ENCODE measurements around the gene TMEM144. TPM values are rescaled to one million over a fixed set of nuclear protein-coding genes. Genes with fewer than 3 reads are reported as not detected.

TMEM144 gene
- total RNA-seq, 1 experiment from 2014 or later = 17.9 TPM

- no peak for DNase-seq
- no peak overlapping the region for H3K4me3 ChIP-seq (ENCODE audit: low read depth, low read length)
- H3K36me3 ChIP-seq (ENCODE audit: control insufficient read depth, insufficient read depth, low read length) = no peaks in the 10 kb centered on the region; the same call in 1 of the 2 replicates
- Mint-ChIP-seq H3K27ac (ENCODE audit: unreplicated experiment) (no peak overlapping the region), H3K36me3 (ENCODE audit: insufficient read depth, unreplicated experiment) (peaks cover 4% of the 10 kb centered on the region), H3K27me3 (ENCODE audit: insufficient read depth, unreplicated experiment) (no peaks in the 10 kb centered on the region), H3K4me1 (ENCODE audit: low read depth, unreplicated experiment) (no peaks in the 10 kb centered on the region), H3K4me3 (ENCODE audit: unreplicated experiment) (no peak overlapping the region), H3K9me3 (ENCODE audit: unreplicated experiment) (no peaks in the 10 kb centered on the region)
- no peaks in the 10 kb centered on the region for H3K9me3 ChIP-seq
- no peak for TF ChIP-seq CTCF (IDR thresholded peaks at IDR 0.05; ENCODE audit: insufficient read depth in 1 of 2, low read depth in 1 of 2, low read length in 1 of 2, severe bottlenecking in 1 of 2, unreplicated experiment in 1 of 2)
- CTCF ChIA-PET = no interaction called here
- no TSS peak for BruUV-seq (replicated peaks)
- POLR2A ChIA-PET = no interaction called here
- intact Hi-C loops (cut with micrococcal nuclease; ENCODE audit: unreplicated experiment) = no loop called here
- H3K27me3 ChIP-seq (replicated peaks; ENCODE audit: control insufficient read depth, insufficient read depth, low read length) = no peaks in the 10 kb centered on the region
- no peaks in the 10 kb centered on the region for H3K4me1 ChIP-seq
Measured at GRCh38 chr4:158250321-158250720, 40.0 kb downstream of the TMEM144 start.

- DNase-seq = peak in 1 of 2 experiments; percentile 71
- Mint-ChIP-seq H3K9me3 (ENCODE audit: unreplicated experiment) (no peaks in the 10 kb centered on the region), H3K27me3 (ENCODE audit: insufficient read depth, unreplicated experiment) (no peaks in the 10 kb centered on the region), H3K27ac (ENCODE audit: unreplicated experiment) (no peak overlapping the region), H3K36me3 (ENCODE audit: insufficient read depth, unreplicated experiment) (peaks cover 4% of the 10 kb centered on the region), H3K4me3 (ENCODE audit: unreplicated experiment) (no peak overlapping the region), H3K4me1 (ENCODE audit: low read depth, unreplicated experiment) (no peaks in the 10 kb centered on the region)
- BruUV-seq (replicated peaks) = no TSS peak
- H3K36me3 ChIP-seq (ENCODE audit: control insufficient read depth, insufficient read depth, low read length) = no peaks in the 10 kb centered on the region; the same call in 1 of the 2 replicates
- no peak overlapping the region for H3K4me3 ChIP-seq (ENCODE audit: low read depth, low read length)
- no peaks in the 10 kb centered on the region for H3K9me3 ChIP-seq
- TF ChIP-seq CTCF (IDR thresholded peaks at IDR 0.05; ENCODE audit: insufficient read depth in 1 of 2, low read depth in 1 of 2, low read length in 1 of 2, severe bottlenecking in 1 of 2, unreplicated experiment in 1 of 2) = peak; percentile 44 to 61
- ChIA-PET POLR2A (no interaction called here), CTCF (no interaction called here)
- no peaks in the 10 kb centered on the region for H3K27me3 ChIP-seq (replicated peaks; ENCODE audit: control insufficient read depth, insufficient read depth, low read length)
- intact Hi-C loops (cut with micrococcal nuclease; ENCODE audit: unreplicated experiment) = loop anchor here (1.0 kb wide), 2 partner anchors 43 to 372 kb away; partner anchors contain the start of gene TMEM144
- H3K4me1 ChIP-seq = no peaks in the 10 kb centered on the region
Measured at GRCh38 chr4:158253350-158253980, 43.2 kb downstream of the TMEM144 start.

- POLR2A ChIA-PET = no interaction called here
- Mint-ChIP-seq H3K36me3 (ENCODE audit: insufficient read depth, unreplicated experiment) (no peaks in the 10 kb centered on the region), H3K4me1 (ENCODE audit: low read depth, unreplicated experiment) (no peaks in the 10 kb centered on the region), H3K4me3 (ENCODE audit: unreplicated experiment) (no peak overlapping the region), H3K27ac (ENCODE audit: unreplicated experiment) (no peak overlapping the region), H3K27me3 (ENCODE audit: insufficient read depth, unreplicated experiment) (no peaks in the 10 kb centered on the region), H3K9me3 (ENCODE audit: unreplicated experiment) (no peaks in the 10 kb centered on the region)
- Histone ChIP-seq H3K4me3 (ENCODE audit: low read depth, low read length) (no peak overlapping the region), H3K36me3 (ENCODE audit: control insufficient read depth, insufficient read depth, low read length) (no peaks in the 10 kb centered on the region; the same call in 1 of the 2 replicates), H3K27me3 (replicated peaks; ENCODE audit: control insufficient read depth, insufficient read depth, low read length) (no peaks in the 10 kb centered on the region), H3K4me1 (no peaks in the 10 kb centered on the region), H3K9me3 (no peaks in the 10 kb centered on the region)
- BruUV-seq (replicated peaks) = no TSS peak
- intact Hi-C loops (cut with micrococcal nuclease; ENCODE audit: unreplicated experiment) = no loop called here
- no peak for TF ChIP-seq CTCF (IDR thresholded peaks at IDR 0.05; ENCODE audit: insufficient read depth in 1 of 2, low read depth in 1 of 2, low read length in 1 of 2, severe bottlenecking in 1 of 2, unreplicated experiment in 1 of 2)
- DNase-seq = no peak
- CTCF ChIA-PET = no interaction called here
Measured at GRCh38 chr4:158254292-158254691, 44.0 kb downstream of the TMEM144 start.

Measured in Caco-2 (cell line).